Hepatocyte (in vitro differentiated cells): ENCODE data around the gene PIKFYVE. TPM values are rescaled to one million over a fixed set of nuclear protein-coding genes. Genes with fewer than 3 reads are reported as not detected.

Experiments used
- DNase-seq: peaks from one replicate; pipeline ENCODE4 v3.0.0-alpha.2; 2016; ENCODE audit warnings: low spot score
- H2AFZ ChIP-seq: fragments of 200-600 bp; sonication (generic); 2 replicates; pipeline ENCODE4 v1.6.0; 2016; ENCODE audit warnings: antibody characterized with exemption, mild to moderate bottlenecking
- H3K27ac ChIP-seq: fragments of 200-600 bp; sonication (generic); 2 replicates; pipeline ENCODE4 v1.5.1; 2016; ENCODE audit warnings: mild to moderate bottlenecking
- H3K27me3 ChIP-seq: fragments of 200-600 bp; sonication (generic); 2 replicates; pipeline ENCODE4 v1.6.1; 2016
- H3K36me3 ChIP-seq: fragments of 200-600 bp; sonication (generic); replicated peaks from 2 replicates; pipeline ENCODE4 v1.5.1; 2016; ENCODE audit warnings: low read depth; ENCODE audit not compliant: insufficient read depth
- H3K4me1 ChIP-seq: fragments of 200-600 bp; sonication (generic); 2 replicates; pipeline ENCODE4 v1.5.1; 2016; ENCODE audit warnings: mild to moderate bottlenecking, moderate library complexity; ENCODE audit not compliant: insufficient read depth
- H3K4me2 ChIP-seq: fragments of 200-600 bp; sonication (generic); 2 replicates; pipeline ENCODE4 v1.6.0; 2016
- H3K4me3 ChIP-seq: fragments of 200-600 bp; sonication (generic); 2 replicates; pipeline ENCODE4 v1.5.1; 2016; ENCODE audit warnings: mild to moderate bottlenecking
- H3K79me2 ChIP-seq: fragments of 200-600 bp; sonication (generic); 2 replicates; pipeline ENCODE4 v1.6.0; 2017; ENCODE audit warnings: mild to moderate bottlenecking
- H3K9me2 ChIP-seq: fragments of 200-600 bp; sonication (generic); replicated peaks from 2 replicates; pipeline ENCODE4 v1.6.0; 2017; ENCODE audit warnings: mild to moderate bottlenecking; ENCODE audit not compliant: insufficient read depth
- H3K9me3 ChIP-seq: fragments of 200-600 bp; sonication (generic); 2 replicates; pipeline ENCODE4 v1.5.1; 2016; ENCODE audit warnings: low read depth, mild to moderate bottlenecking
- H4K20me1 ChIP-seq: fragments of 200-600 bp; sonication (generic); 2 replicates; pipeline ENCODE4 v1.6.0; 2016; ENCODE audit warnings: mild to moderate bottlenecking; ENCODE audit not compliant: insufficient read depth, poor library complexity, severe bottlenecking
- EZH2 ChIP-seq: fragments of 200-600 bp; sonication (generic); IDR thresholded peaks from 2 replicates; pipeline ENCODE4 v1.6.1; 2016; ENCODE audit warnings: antibody characterized with exemption, mild to moderate bottlenecking, borderline replicate concordance
- EZH2phosphoT487 ChIP-seq: fragments of 200-600 bp; sonication (generic); IDR thresholded peaks from one replicate; pipeline ENCODE4 v1.6.1; 2018; ENCODE audit warnings: antibody characterized with exemption, mild to moderate bottlenecking, low read depth, moderate library complexity; ENCODE audit not compliant: unreplicated experiment, severe bottlenecking
- WGBS: methylation state at CpG from one replicate; pipeline ENCODE4 v1.1.6; 2016; ENCODE audit warnings: low lambda C conversion rate; ENCODE audit errors: missing lambda C conversion rate; 5-methylcytosine and 5-hydroxymethylcytosine counted together
- polyA plus RNA-seq: library from polyadenylated mRNA; unstranded; fragments of >200 nt; fragmentation: Nextera tagmentation; extraction: Ambion mirVana; gene quantifications from 2 replicates; pipeline ENCODE4 v1.2.1, GENCODE V29; 2016
- total RNA-seq: library from RNA; depleted of rRNA; stranded (reverse); fragments of >200 nt; gene quantifications from 2 replicates; pipeline ENCODE4 v1.2.3, GENCODE V29; 2014
- TF ChIP-seq, protein P1 (sequence below): fragments of 200-600 bp; sonication (generic); IDR thresholded peaks from 2 replicates; pipeline ENCODE4 v1.5.1; 2016; ENCODE audit warnings: antibody characterized with exemption, mild to moderate bottlenecking; ENCODE audit not compliant: poor library complexity

Gene PIKFYVE
- total and polyA plus RNA-seq, 2 experiments from 2014 or later: 6.1 to 30.3 TPM

DNA sequence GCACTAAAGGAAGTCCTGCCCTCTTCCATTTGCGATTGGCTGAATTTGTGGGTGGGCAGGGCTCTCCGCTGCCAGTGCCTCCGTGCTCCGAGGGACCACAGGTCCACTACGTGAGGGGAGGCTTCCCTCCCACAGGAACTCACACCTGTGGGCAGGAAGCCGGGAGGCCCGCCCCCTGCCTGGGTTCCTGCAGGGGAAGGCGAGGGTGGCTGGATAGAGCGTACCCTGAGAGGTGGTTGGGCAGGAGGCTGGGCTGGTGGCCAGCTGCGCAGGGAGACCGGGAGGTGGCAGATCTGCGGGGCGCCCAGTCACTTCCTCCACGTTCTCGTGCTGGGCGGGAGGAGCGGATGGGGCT lies 93.6 kb downstream of the PIKFYVE start:
- no peak overlapping the region for H3K4me2 ChIP-seq
- no peak for DNase-seq
- H3K4me3 ChIP-seq: no peak overlapping the region
- H3K36me3 ChIP-seq: no peaks in the 10 kb centered on the region
- H3K27me3 ChIP-seq: no peaks in the 10 kb centered on the region
- TF ChIP-seq EZH2 (no peak), EZH2phosphoT487 (no peak)
- TF ChIP-seq, protein P1, sequence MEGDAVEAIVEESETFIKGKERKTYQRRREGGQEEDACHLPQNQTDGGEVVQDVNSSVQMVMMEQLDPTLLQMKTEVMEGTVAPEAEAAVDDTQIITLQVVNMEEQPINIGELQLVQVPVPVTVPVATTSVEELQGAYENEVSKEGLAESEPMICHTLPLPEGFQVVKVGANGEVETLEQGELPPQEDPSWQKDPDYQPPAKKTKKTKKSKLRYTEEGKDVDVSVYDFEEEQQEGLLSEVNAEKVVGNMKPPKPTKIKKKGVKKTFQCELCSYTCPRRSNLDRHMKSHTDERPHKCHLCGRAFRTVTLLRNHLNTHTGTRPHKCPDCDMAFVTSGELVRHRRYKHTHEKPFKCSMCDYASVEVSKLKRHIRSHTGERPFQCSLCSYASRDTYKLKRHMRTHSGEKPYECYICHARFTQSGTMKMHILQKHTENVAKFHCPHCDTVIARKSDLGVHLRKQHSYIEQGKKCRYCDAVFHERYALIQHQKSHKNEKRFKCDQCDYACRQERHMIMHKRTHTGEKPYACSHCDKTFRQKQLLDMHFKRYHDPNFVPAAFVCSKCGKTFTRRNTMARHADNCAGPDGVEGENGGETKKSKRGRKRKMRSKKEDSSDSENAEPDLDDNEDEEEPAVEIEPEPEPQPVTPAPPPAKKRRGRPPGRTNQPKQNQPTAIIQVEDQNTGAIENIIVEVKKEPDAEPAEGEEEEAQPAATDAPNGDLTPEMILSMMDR: no peak
- no peak overlapping the region for H3K27ac ChIP-seq
- WGBS: 98% methylated on average over 17 of the region's 17 CpGs
- no peaks in the 10 kb centered on the region for H3K4me1 ChIP-seq
- H2AFZ ChIP-seq: no peak overlapping the region
- H3K79me2 ChIP-seq: no peaks in the 10 kb centered on the region
- no peaks in the 10 kb centered on the region for H3K9me2 ChIP-seq
- H4K20me1 ChIP-seq: no peaks in the 10 kb centered on the region
- H3K9me3 ChIP-seq: no peaks in the 10 kb centered on the region

DNA sequence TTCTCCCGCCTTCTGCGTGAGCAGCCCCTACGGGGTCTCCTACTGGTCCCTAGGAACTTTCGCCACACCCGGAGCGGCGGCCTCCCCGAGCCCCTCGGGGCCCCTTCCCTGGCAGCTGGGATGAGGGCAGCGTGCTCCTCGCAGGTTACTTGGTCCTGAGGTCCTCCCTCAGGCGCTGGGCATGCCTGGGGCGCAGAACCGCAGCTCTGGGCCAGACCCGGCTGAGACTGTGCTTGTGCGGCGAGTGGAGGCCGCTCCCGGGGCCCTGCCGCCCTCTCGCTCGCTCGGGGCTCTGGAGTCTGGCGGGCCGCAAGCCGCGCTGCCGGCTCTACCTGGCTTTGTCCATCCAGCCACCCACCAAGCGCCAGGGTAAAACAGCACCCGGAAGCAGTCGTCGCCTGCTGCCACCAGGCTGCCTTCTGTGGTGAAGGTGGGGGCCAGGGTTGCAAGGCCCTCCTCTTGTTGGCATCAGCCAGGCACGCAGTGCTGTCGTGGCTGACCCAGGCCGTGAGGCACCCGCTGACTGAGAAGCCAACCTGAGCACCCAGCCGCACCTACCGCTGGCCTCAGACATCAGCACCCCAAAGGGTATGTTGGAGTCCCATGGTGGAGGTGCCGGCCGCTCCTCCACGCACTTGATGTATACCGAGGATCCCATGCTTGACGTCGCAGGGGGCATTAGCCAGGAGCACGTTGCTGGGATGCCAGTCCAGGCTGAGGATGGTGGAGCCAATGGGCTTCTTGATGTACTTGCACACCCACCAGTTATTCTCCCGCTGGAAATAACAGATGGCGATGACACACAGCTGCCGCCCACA lies 94.4 kb downstream of the PIKFYVE start:
- Histone ChIP-seq H3K4me1 (no peaks in the 10 kb centered on the region), H3K9me2 (no peaks in the 10 kb centered on the region), H3K27me3 (no peaks in the 10 kb centered on the region), H3K36me3 (no peaks in the 10 kb centered on the region), H4K20me1 (no peaks in the 10 kb centered on the region), H3K4me2 (no peak overlapping the region), H3K79me2 (no peaks in the 10 kb centered on the region), H3K27ac (no peak overlapping the region), H3K9me3 (no peaks in the 10 kb centered on the region), H2AFZ (no peak overlapping the region), H3K4me3 (no peak overlapping the region)
- 96% methylated on average over 43 of the region's 48 CpGs for WGBS
- no peak for DNase-seq
- TF ChIP-seq, protein P1: no peak
- no peak for TF ChIP-seq EZH2
- TF ChIP-seq EZH2phosphoT487: no peak

DNA sequence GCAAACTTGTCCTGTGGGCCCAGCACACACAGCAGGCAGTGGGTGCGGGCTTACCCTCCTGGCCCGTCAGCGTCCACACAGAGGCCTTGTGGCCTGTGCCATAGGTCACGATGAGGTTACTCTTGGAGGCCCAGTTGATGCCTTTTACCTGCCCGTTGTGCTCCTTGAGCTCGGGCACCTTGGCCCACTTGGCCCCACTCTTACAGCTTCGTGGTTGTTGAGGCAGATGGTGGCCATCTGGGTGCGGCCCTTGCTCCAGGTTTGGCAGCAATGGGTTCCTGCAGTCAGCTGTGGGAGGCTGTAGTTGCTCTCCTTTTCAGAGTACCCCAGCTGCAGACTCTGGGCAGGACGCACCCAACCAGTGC lies 95.0 kb downstream of the PIKFYVE start:
- no peak for DNase-seq
- WGBS: 94% methylated on average over 9 of the region's 9 CpGs
- no peaks in the 10 kb centered on the region for H3K79me2 ChIP-seq
- no peaks in the 10 kb centered on the region for H3K27me3 ChIP-seq
- H3K9me3 ChIP-seq: no peaks in the 10 kb centered on the region
- TF ChIP-seq EZH2phosphoT487 (no peak), EZH2 (no peak)
- TF ChIP-seq, protein P1: no peak
- no peaks in the 10 kb centered on the region for H3K36me3 ChIP-seq
- no peak overlapping the region for H3K27ac ChIP-seq
- H2AFZ ChIP-seq: no peak overlapping the region
- H3K4me1 ChIP-seq: no peaks in the 10 kb centered on the region
- no peak overlapping the region for H3K4me3 ChIP-seq
- H3K4me2 ChIP-seq: no peak overlapping the region
- no peaks in the 10 kb centered on the region for H4K20me1 ChIP-seq
- H3K9me2 ChIP-seq: no peaks in the 10 kb centered on the region
